NCI-H146 treated with DMSO at 0.1 percent for 48 hours (cell line): ENCODE results near the gene SLAMF1.
"Not testable (repeated sequence)": the region's sequence is repeated elsewhere in the genome, so short reads cannot be mapped to it uniquely, and the experiment has no call there.

ENCODE experiments used
- DNase-seq: peaks from one replicate; lab custom pipeline; 2025; ENCODE audit not compliant: unreplicated experiment; lab: John Stamatoyannopoulos, UW

The SLAMF1 gene

GRCh38 chr1:160665330-160666078 is 18.7 kb upstream of the SLAMF1 start:
- no peak for DNase-seq

GRCh38 chr1:160664573-160665051 is 17.8 kb upstream of the SLAMF1 start:
- no peak for DNase-seq

- DNase-seq: no peak
Measured at GRCh38 chr1:160662910-160663309, 16.1 kb upstream of the SLAMF1 start.

DNA sequence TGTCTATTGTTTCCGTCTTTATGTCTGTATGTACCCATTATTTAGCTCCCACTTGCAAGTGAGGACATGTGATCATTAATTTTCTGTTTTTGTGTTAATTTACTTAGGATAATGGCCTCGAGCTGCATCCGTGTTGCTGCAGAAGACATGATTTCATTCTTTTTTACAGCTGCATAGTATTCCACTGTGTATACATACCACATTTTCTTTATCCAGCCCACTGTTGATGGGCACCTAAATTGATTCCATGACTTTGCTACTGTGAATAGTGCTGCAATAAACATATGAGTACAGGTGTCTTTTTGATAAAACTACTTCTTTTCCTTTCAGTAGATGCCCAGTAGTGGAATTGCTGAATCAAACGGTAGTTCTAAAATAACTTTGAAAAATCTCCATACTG is 12.7 kb upstream of the SLAMF1 start:
- DNase-seq: no peak

- no peak for DNase-seq
Measured at GRCh38 chr1:160658814-160659193, 12.0 kb upstream of the SLAMF1 start.

- no peak for DNase-seq
Measured at GRCh38 chr1:160658162-160658813, 11.4 kb upstream of the SLAMF1 start.

- DNase-seq: no peak
Measured at GRCh38 chr1:160657250-160657781, 10.5 kb upstream of the SLAMF1 start.

DNA sequence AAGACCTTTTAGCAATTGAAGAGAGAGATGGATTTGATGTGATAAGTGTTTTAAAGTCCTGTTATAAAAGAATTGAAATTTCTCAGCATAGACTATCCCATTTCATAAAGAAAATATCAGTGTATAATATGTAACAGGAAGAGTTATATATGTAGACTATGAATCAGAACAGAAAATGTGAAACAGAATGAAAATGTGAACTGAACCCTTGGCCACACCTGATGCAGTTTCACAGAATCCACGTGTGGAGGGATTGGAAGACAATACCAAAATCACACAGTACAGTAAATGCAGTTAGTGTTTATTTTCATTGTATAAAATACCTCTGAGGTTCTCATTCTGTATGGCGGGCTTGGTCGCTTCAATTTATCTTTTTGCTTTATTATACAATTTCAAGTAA is 9.9 kb upstream of the SLAMF1 start:
- no peak for DNase-seq

DNA sequence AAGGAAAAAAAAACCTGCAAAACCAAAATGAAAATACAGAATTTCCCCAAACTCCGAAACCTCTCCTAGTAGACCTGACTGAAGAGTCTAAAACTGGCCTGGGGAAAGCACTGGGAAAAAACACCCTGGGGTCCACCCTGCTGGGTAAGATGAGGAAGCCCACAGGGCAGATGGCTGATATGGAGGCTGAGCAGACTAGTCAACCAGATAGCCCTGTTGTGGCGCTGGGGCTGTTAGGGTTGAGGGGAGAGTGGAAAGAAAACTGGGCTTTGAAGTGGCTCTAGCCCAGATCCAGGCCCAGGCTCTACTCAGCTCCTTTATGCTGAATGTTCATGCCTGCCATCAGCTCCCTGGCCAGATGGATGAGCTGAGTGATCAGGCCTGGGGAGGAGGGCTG is 6.8 kb upstream of the SLAMF1 start:
- no peak for DNase-seq

GRCh38 chr1:160652924-160653619 is 6.2 kb upstream of the SLAMF1 start:
- no peak for DNase-seq

GRCh38 chr1:160652065-160652641 is 5.3 kb upstream of the SLAMF1 start:
- not testable (repeated sequence) for DNase-seq

GRCh38 chr1:160651433-160652064 is 4.7 kb upstream of the SLAMF1 start:
- DNase-seq: no peak

GRCh38 chr1:160647329-160647720 is 481 bp upstream of the SLAMF1 start:
- DNase-seq: no peak

GRCh38 chr1:160646180-160646579 is 664 bp downstream of the SLAMF1 start:
- no peak for DNase-seq

DNA sequence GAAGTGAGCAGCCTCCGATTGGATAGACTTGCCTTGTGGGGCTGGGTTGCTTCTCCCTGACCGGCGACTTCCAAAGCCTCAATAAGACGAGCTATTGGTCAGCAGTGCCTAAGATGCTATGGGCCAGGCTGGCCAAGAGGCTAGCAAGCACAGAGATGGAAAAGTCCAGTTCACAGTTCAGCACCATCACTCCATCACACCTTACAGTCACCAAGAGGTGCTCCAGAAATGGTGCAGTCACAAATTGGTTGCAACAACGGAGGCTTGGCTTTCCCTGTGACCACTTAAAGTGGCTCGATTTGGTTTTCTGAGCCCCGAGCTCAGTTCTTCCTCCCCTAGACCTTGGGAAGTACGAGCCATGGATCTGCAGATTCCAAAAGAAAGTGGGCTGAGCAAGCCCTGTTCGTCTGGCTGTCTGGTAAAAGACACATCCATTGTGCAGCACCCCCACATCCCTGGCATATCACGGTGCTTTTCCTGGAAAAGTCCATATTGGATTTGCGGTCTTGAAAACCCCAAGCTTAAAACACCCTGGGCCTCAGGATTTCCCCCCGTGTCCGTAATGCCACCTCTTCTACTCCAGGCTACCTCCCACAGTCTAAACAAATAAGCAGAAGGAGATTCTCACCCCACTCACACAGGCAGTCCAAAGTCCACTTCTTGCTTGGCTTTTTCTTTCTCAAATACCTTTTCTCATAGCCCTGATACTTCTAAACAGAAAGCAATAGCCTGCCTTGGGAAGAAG is 1.3 kb downstream of the SLAMF1 start:
- no peak for DNase-seq

DNA sequence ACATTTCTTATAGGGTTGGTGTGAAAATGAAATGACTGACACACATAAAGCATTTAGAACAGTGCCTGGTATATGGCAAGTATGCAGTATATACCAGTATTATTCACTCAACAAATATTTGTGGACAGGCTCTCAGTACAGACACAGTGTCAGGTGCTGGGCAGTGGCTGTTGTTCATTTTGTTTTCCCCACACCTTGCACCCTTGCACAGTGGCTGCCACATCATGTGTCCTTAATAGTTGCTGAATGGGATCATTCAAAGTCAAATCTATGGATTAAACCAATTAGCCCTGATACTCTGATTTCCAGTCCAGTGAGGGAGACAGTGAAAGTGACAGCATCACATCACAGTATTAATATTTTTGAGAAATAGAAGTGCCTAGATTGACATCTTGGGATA is 2.4 kb downstream of the SLAMF1 start:
- no peak for DNase-seq

- no peak for DNase-seq
Measured at GRCh38 chr1:160643138-160643537, 3.7 kb downstream of the SLAMF1 start.

DNA sequence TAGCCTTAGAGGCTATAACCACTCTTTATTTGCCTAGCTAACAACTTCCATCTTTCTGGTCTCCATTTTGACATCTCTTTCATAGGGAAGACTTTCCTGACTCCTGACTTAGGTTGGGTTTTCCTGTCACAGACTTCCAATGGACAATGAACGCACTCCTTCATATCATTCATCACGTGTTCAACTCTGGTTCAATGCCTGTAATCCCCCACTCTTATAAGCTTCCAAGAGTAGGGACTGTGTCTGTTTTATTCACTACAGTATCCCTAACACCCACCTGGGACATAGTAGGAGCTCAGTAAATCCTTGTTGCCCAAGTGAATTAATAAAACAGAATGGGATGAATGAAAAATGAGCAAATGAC is 4.6 kb downstream of the SLAMF1 start:
- no peak for DNase-seq

DNA sequence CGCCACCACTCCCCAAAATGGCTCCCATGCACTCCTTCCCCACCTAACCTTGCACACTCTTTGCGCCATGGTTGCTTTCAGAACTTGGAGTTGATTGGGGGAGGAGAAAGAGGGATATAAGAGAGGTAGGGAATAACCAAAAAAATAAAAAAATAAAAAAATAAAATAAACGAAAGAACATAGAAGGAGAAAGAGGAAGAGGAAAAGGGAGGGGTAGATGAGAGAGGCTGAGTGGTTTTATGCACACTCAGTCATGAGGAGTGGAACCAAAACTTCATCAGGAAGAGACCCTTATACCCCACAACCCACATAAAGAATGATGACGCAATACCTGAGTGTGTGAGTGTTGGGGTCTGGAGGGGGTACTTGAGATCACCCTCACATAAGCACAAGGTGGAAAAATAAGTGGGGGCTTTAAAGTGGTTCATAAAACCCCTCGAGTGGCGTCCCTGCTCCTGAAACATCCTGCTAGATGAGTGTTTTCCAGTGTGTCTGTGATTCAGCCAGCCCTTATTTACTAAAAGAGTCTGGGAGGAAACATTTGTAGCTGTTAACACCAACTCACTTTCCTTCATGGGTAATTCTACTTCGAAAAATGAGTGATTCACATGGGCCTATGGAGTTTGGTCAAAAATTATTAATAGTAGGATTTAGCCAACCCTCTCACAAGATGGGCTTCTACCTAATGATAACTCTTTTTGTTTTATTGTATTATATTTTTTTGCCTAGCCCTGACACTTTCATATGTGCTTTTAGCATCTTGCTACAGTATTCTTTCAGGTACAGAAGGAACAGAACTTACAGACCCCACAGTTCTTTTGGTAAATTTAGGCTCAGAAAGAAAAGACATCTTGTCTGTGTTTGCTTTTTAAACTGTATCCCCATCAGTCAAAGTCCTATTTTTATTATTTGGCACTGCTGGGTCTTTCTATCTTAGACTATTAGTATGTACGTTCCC is 5.2 kb downstream of the SLAMF1 start:
- no peak for DNase-seq
